Measurements from ENCODE around the gene CXorf49.

The CXorf49 gene

GRCh38 chrX:71671938-71672337 is 46.1 kb downstream of the CXorf49 start:
- DNase-seq (ENCODE audit: low spot score) = no peak

- no peak for DNase-seq (ENCODE audit: low spot score)
Observed at GRCh38 chrX:71671043-71671780, 46.9 kb downstream of the CXorf49 start.

DNA sequence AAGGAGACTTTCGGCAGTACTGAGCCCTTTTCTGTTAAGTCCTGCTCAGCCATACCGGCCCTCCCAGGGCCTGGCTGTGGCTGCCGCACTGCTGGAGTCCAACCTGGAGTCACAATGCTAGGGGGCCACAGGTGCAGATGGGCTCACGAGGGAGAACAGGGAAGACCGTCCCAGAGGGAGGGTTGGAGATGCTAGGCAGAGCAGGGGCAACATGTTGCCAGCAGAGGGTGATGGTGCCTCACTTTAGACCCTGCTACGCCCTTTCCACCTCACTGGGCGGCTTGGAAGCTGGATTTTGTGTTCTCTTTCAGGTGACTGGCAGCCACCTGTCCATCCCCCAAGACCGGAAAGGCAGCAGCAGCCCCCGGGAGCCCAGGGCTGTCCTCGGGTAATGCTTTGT is 48.1 kb downstream of the CXorf49 start:
- DNase-seq (ENCODE audit: low spot score) = peak; percentile 10

DNA sequence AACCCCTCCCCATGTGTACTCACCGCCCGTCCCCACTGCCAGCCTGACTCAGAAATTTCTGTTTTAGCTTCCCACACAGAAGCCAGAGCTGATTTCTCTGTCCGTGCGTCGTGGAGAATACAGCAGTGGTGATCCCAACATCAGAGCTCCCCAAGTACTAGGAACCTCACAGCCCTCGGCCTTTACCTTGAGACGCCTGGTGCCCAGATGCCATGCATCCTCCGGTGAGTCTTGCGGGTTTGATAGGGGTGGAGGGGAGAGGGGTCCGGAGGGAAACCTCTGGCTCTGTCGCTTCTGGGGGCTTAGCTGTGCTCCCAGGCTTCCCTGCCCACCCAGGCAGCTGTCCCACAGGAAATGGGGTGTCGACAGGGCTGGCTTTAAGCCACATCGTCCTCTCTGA is 48.6 kb downstream of the CXorf49 start:
- no peak for DNase-seq (ENCODE audit: low spot score)

DNA sequence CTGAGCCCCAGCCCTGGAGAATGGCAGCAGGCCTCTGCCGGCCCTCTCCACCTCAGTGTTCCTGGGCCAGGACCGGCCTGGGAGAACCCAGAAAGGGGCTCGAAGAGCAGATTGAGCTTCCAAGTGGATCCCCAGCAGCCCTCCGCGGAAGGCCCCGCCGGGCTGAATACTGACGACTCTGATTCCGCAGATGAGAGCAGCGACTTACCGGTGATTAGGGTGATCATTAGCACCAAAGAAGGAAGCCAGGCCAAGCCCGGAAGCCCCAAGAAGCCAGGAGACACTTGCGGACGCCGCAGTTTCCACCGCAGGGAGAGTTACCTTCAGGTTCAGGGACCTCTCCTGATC is 49.9 kb downstream of the CXorf49 start:
- no peak for DNase-seq (ENCODE audit: low spot score)

DNA sequence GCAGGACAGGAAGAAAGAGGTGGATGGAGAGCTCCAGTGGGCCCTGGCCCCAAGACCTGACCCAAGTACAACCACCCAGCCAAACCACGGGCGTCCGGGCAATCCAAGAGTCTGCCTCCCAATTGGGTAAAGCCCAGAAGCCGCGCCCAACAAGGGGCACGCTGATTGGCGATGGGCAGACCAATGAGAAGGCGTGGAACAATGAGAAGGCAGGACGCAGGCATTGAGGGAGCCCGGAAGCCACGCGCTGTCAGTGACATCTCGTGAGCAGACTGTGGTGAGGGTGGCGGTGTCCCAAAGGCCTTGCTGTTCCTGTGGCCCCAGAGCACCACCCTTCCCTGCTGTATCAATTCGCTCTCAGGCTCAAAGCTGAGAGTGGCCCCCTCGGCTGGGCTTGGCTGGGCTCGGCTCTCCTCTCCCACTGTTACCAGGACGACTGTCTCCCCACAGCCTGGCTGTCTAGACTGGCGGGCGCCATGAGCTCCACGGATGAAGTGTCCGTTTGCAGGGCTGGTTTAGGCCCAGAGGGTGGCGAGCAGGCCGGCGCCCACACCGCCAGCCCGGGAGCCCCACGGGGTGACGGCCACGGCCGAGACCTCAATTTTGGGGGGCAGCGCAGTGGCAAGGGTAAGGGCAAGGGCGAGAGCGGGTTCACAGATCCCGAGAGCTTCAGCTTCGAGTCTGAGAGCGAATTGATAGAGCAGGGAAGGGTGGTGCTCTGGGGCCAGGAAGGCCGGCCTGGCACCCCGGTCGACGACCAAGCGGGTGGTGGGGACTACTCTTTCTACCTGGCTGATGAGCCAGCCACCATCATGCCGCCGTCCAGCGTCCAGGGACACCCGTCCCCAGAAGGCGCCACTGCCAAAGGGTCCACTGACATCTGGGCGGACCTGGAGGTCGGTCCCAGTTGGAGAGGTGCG is 50.5 kb downstream of the CXorf49 start, which contains the start of gene LOC101059915:
TSS of gene LOC101059915 (plus strand) at position 219 of the 920 bp plus-strand sequence.
- no peak for DNase-seq (ENCODE audit: low spot score)

DNA sequence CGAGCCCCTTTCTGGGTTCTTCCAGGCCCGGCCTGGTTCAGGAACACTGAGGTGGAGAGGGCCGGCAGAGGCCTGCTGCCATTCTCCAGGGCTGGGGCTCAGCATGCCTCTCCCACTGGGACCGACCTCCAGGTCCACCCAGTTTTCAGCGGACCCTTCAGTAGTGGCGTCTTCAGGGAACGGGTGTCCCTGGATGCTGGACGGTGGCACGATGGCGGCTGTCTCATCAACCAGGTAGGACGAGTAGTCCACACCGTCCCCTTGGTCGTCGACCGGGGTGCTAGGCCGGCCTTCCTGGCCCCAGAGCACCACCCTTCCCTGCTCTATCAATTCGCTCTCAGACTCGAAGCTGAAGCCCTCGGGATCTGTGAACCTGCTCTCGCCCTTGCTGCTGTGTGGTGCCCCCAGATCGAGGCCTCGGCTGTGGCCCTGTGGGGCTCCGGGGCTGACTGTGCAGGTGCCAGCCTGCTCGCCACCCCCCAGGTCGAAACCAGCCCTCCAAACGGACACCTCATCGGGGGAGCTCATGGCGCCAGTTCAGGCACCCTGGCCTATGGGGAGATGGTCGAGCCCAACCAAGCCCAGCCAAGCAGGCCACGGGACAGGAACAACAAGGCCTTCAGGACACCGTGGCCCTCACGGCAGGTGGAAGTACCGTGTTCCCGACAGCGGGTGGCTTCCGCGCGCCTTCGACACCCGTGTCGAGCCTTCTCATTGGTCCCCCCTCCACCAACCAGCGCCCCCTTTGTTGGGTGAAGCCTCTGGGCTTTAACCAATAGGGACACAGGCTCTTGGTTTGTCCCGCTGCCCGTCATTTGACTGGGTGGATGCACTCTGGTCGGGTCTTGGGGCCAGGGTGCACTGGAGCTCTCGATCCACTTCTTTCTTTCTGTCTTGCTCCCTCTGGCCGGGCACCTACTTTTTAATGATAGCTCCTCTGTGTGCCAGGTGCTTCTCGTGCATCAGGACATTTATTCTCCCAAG is 51.6 kb downstream of the CXorf49 start:
- no peak for DNase-seq (ENCODE audit: low spot score)

- DNase-seq (ENCODE audit: low spot score) = no peak
Observed at GRCh38 chrX:71665747-71666146, 52.3 kb downstream of the CXorf49 start.

GRCh38 chrX:71664889-71665491 is 53.1 kb downstream of the CXorf49 start:
- no peak for DNase-seq (ENCODE audit: low spot score)

All from COLO829 (cell line).